Large intestine (tissue), 3 donors: ENCODE measurements around the gene APBA1. TPM values are rescaled to one million over a fixed set of nuclear protein-coding genes. Genes with fewer than 3 reads are reported as not detected.
"Not testable (repeated sequence)": the region's sequence is repeated elsewhere in the genome, so short reads cannot be mapped to it uniquely, and the experiment has no call there.

Source experiments
- DNase-seq, 2 donors: peaks; one replicate each; pipeline versions ENCODE4 v3.0.0 to v3.0.0-alpha.2; 2013
- H3K27ac ChIP-seq: one replicate; pipeline ENCODE4 v1.5.1; 2013; ENCODE audit warnings: low read length
- H3K27me3 ChIP-seq: 2 replicates; pipeline ENCODE4 v1.6.1; 2013; ENCODE audit warnings: low read length; ENCODE audit not compliant: control insufficient read depth, insufficient read depth
- H3K36me3 ChIP-seq: 2 replicates; pipeline ENCODE4 v1.6.1; 2013; ENCODE audit warnings: low read length; ENCODE audit not compliant: control insufficient read depth, insufficient read depth
- H3K4me1 ChIP-seq: one replicate; pipeline ENCODE4 v1.6.1; 2013; ENCODE audit warnings: low read length; ENCODE audit not compliant: control insufficient read depth, insufficient read depth
- H3K4me3 ChIP-seq: one replicate; pipeline ENCODE4 v1.5.1; 2013; ENCODE audit warnings: low read length
- H3K9me3 ChIP-seq: one replicate; pipeline ENCODE4 v1.6.1; 2013; ENCODE audit warnings: mild to moderate bottlenecking, low read depth, low read length, moderate library complexity; ENCODE audit not compliant: control insufficient read depth
- WGBS: methylation state at CpG from one replicate; pipeline ENCODE4 v1.1.5; 2013; ENCODE audit warnings: low lambda C conversion rate; ENCODE audit not compliant: insufficient coverage; 5-methylcytosine and 5-hydroxymethylcytosine counted together
- polyA plus RNA-seq: library from polyadenylated mRNA; unstranded; fragments of 120-200 nt; gene quantifications from one replicate; pipeline ENCODE4 v1.2.1, GENCODE V29; 2013

APBA1 gene
- polyA plus RNA-seq, 1 donor = 7.4 TPM

- DNase-seq = no peak
- Histone ChIP-seq H3K4me3 (no peak overlapping the region), H3K9me3 (no peaks in the 10 kb centered on the region), H3K4me1 (no peaks in the 10 kb centered on the region), H3K27ac (no peak overlapping the region), H3K27me3 (no peaks in the 10 kb centered on the region), H3K36me3 (no peaks in the 10 kb centered on the region)
These were observed 63.0 kb downstream of the APBA1 start for GRCh38 chr9:69609156-69609555.

GRCh38 chr9:69606089-69606488, 66.1 kb downstream of the APBA1 start:
- H3K9me3 ChIP-seq = no peaks in the 10 kb centered on the region
- no peaks in the 10 kb centered on the region for H3K36me3 ChIP-seq
- DNase-seq = no peak
- H3K4me1 ChIP-seq = no peaks in the 10 kb centered on the region
- no peaks in the 10 kb centered on the region for H3K27me3 ChIP-seq
- no peak overlapping the region for H3K27ac ChIP-seq
- WGBS = 100% methylated on average over 2 of the region's 5 CpGs
- no peak overlapping the region for H3K4me3 ChIP-seq

- DNase-seq = no peak
- no peak overlapping the region for H3K4me3 ChIP-seq
- H3K27ac ChIP-seq = no peak overlapping the region
- no peaks in the 10 kb centered on the region for H3K27me3 ChIP-seq
- H3K4me1 ChIP-seq = no peaks in the 10 kb centered on the region
- no peaks in the 10 kb centered on the region for H3K36me3 ChIP-seq
- no peaks in the 10 kb centered on the region for H3K9me3 ChIP-seq
- no CpG with 5 or more reads among the region's 4 CpGs for WGBS
These were observed 66.8 kb downstream of the APBA1 start for GRCh38 chr9:69605406-69605805.

- Histone ChIP-seq H3K4me1 (no peaks in the 10 kb centered on the region), H3K27ac (no peak overlapping the region), H3K4me3 (no peak overlapping the region), H3K9me3 (no peaks in the 10 kb centered on the region), H3K36me3 (no peaks in the 10 kb centered on the region), H3K27me3 (no peaks in the 10 kb centered on the region)
- no peak for DNase-seq
- 71% methylated on average over 3 of the region's 10 CpGs for WGBS
These were observed 67.5 kb downstream of the APBA1 start for GRCh38 chr9:69604568-69605219.

GRCh38 chr9:69603656-69604055, 68.5 kb downstream of the APBA1 start:
- no peaks in the 10 kb centered on the region for H3K36me3 ChIP-seq
- no peaks in the 10 kb centered on the region for H3K9me3 ChIP-seq
- no peaks in the 10 kb centered on the region for H3K4me1 ChIP-seq
- no peaks in the 10 kb centered on the region for H3K27me3 ChIP-seq
- no peak overlapping the region for H3K27ac ChIP-seq
- WGBS = 100% methylated on average over 1 of the region's 5 CpGs
- H3K4me3 ChIP-seq = no peak overlapping the region
- no peak for DNase-seq

- H3K9me3 ChIP-seq = no peaks in the 10 kb centered on the region
- H3K27ac ChIP-seq = no peak overlapping the region
- H3K4me3 ChIP-seq = no peak overlapping the region
- H3K4me1 ChIP-seq = no peaks in the 10 kb centered on the region
- DNase-seq = no peak
- WGBS = 80% methylated on average over 1 of the region's 1 CpG
- H3K36me3 ChIP-seq = no peaks in the 10 kb centered on the region
- no peaks in the 10 kb centered on the region for H3K27me3 ChIP-seq
These were observed 69.4 kb downstream of the APBA1 start for GRCh38 chr9:69602773-69603172.

- H3K36me3 ChIP-seq = no peaks in the 10 kb centered on the region
- H3K27me3 ChIP-seq = no peaks in the 10 kb centered on the region
- DNase-seq = no peak
- no peaks in the 10 kb centered on the region for H3K4me1 ChIP-seq
- H3K9me3 ChIP-seq = no peaks in the 10 kb centered on the region
- WGBS = no CpG with 5 or more reads among the region's 1 CpG
- no peak overlapping the region for H3K27ac ChIP-seq
- H3K4me3 ChIP-seq = no peak overlapping the region
These were observed 70.5 kb downstream of the APBA1 start for GRCh38 chr9:69601698-69602097.

GRCh38 chr9:69600314-69601047, 71.7 kb downstream of the APBA1 start:
- Histone ChIP-seq H3K36me3 (no peaks in the 10 kb centered on the region), H3K27me3 (no peaks in the 10 kb centered on the region), H3K4me3 (no peak overlapping the region), H3K9me3 (no peaks in the 10 kb centered on the region), H3K4me1 (no peaks in the 10 kb centered on the region), H3K27ac (no peak overlapping the region)
- WGBS = no CpG with 5 or more reads among the region's 7 CpGs
- DNase-seq = no peak

- Histone ChIP-seq H3K9me3 (no peaks in the 10 kb centered on the region), H3K4me3 (no peak overlapping the region), H3K27me3 (no peaks in the 10 kb centered on the region), H3K27ac (no peak overlapping the region), H3K36me3 (no peaks in the 10 kb centered on the region), H3K4me1 (no peaks in the 10 kb centered on the region)
- WGBS = 100% methylated on average over 1 of the region's 8 CpGs
- no peak for DNase-seq
These were observed 72.8 kb downstream of the APBA1 start for GRCh38 chr9:69599232-69599971.

GRCh38 chr9:69596906-69597305, 75.3 kb downstream of the APBA1 start:
- not testable (repeated sequence) for H3K36me3 ChIP-seq, H3K9me3 ChIP-seq, H3K27me3 ChIP-seq, H3K4me1 ChIP-seq, H3K4me3 ChIP-seq, DNase-seq, H3K27ac ChIP-seq
- WGBS = no CpG with 5 or more reads among the region's 1 CpG
